B cell (primary cell): ENCODE results near the gene PRRX1. TPM values are rescaled to one million over a fixed set of nuclear protein-coding genes. Genes with fewer than 3 reads are reported as not detected.

ENCODE experiments used
- ATAC-seq: fragments of 200-7000 bp; cut with Tn5 transposase; one replicate; pipeline ENCODE4 v1.10.0; 2021; ENCODE audit warnings: low read depth, mild to moderate bottlenecking, moderate number of reproducible peaks, moderate library complexity
- CTCF ChIA-PET: fragments of 350-600 bp; sonication (Branson Sonifier 250); formaldehyde crosslinking; loops from one replicate; lab custom pipeline; 2021; ENCODE audit warnings: antibody characterized with exemption, inconsistent platforms; lab: Charles Lee
- POLR2A ChIA-PET: fragments of 350-600 bp; sonication (Branson Sonifier 250); formaldehyde crosslinking; loops from one replicate; lab custom pipeline; 2021; ENCODE audit warnings: antibody characterized with exemption; lab: Charles Lee
- DNase-seq: peaks from one replicate; pipeline ENCODE4 v3.0.0; 2013
- H2AFZ ChIP-seq: 2 replicates; pipeline ENCODE4 v1.6.1; 2012; ENCODE audit warnings: mild to moderate bottlenecking, low read depth, low read length; ENCODE audit not compliant: insufficient read depth, poor library complexity, severe bottlenecking
- H3K27ac ChIP-seq, 2 donors: 1 replicate in 1 of 2; 2 replicates in 1 of 2; pipeline ENCODE4 v1.5.1; 2012 to 2013; ENCODE audit warnings: low read length in 2 of 2, mild to moderate bottlenecking in 2 of 2, moderate library complexity in 1 of 2
- H3K27me3 ChIP-seq, 4 experiments: fragments of 200-600 bp in 1 of 4; sonication (generic) in 1 of 4; replicated peaks in 1 of 4; 1 replicate in 2 of 4; 2 replicates in 2 of 4; pipeline versions ENCODE4 v1.6.1 to v1.7.0; 2013 to 2016; ENCODE audit warnings: low read length in 3 of 4, mild to moderate bottlenecking in 2 of 4, mixed read lengths in 1 of 4, moderate library complexity in 1 of 4; ENCODE audit not compliant: insufficient read depth in 4 of 4, control insufficient read depth in 3 of 4; ENCODE audit errors: control extremely low read depth in 1 of 4
- H3K36me3 ChIP-seq, 2 experiments: replicated peaks in 1 of 2; 1 replicate in 1 of 2; 2 replicates in 1 of 2; pipeline versions ENCODE4 v1.6.1 to v1.7.1; 2013; ENCODE audit warnings: low read length in 1 of 2; ENCODE audit not compliant: insufficient read depth in 2 of 2, control insufficient read depth in 1 of 2; ENCODE audit errors: control extremely low read depth in 1 of 2, extremely low read depth in 1 of 2
- H3K4me1 ChIP-seq, 2 donors: fragments of 200-600 bp in 1 of 2; sonication (generic) in 1 of 2; 1 replicate in 1 of 2; 2 replicates in 1 of 2; pipeline versions ENCODE4 v1.5.1 to v1.6.1; 2013 to 2017; ENCODE audit warnings: low read length in 2 of 2; ENCODE audit not compliant: control insufficient read depth in 2 of 2, insufficient read depth in 2 of 2
- H3K4me2 ChIP-seq: replicated peaks from 2 replicates; pipeline ENCODE3; 2012; ENCODE audit warnings: mild to moderate bottlenecking, low read depth, low read length; ENCODE audit not compliant: poor library complexity, severe bottlenecking
- H3K4me3 ChIP-seq, 5 experiments: fragments of 200-600 bp in 1 of 5; sonication (generic) in 1 of 5; 1 replicate in 3 of 5; 2 replicates in 2 of 5; pipeline versions ENCODE4 v1.5.1 to v1.7.0; 2011 to 2016; ENCODE audit warnings: low read length in 4 of 5, mild to moderate bottlenecking in 4 of 5, low read depth in 2 of 5, control low read depth in 1 of 5, moderate library complexity in 1 of 5; ENCODE audit not compliant: insufficient read depth in 1 of 5; ENCODE audit errors: control extremely low read depth in 1 of 5, extremely low read depth in 1 of 5
- H3K79me2 ChIP-seq: fragments of 200-600 bp; sonication (generic); one replicate; pipeline ENCODE4 v1.6.0; 2016; ENCODE audit warnings: low read length; ENCODE audit not compliant: control insufficient read depth, insufficient read depth
- H3K9ac ChIP-seq: fragments of 200-600 bp; sonication (generic); 2 replicates; pipeline ENCODE4 v1.6.1; 2017; ENCODE audit warnings: mild to moderate bottlenecking, low read length, moderate library complexity
- H3K9me3 ChIP-seq, 3 donors: one replicate each; pipeline versions ENCODE4 v1.6.1 to v1.7.1; 2013; ENCODE audit warnings: low read length in 2 of 3; ENCODE audit not compliant: control insufficient read depth in 2 of 3, insufficient read depth in 1 of 3; ENCODE audit errors: control extremely low read depth in 1 of 3
- H4K20me1 ChIP-seq: 2 replicates; pipeline ENCODE4 v1.6.0; 2012; ENCODE audit warnings: mild to moderate bottlenecking, low read length; ENCODE audit not compliant: insufficient read depth, control insufficient read depth, poor library complexity, severe bottlenecking
- H3K27ac Mint-ChIP-seq: one replicate; pipeline ENCODE4 v1.8.0; 2021; ENCODE audit warnings: mixed read lengths
- H3K27me3 Mint-ChIP-seq: one replicate; pipeline ENCODE4 v1.8.0; 2021; ENCODE audit warnings: mixed read lengths
- H3K4me1 Mint-ChIP-seq: one replicate; pipeline ENCODE4 v1.8.0; 2021; ENCODE audit warnings: mixed read lengths
- H3K4me3 Mint-ChIP-seq: one replicate; pipeline ENCODE4 v1.8.0; 2021; ENCODE audit warnings: mixed read lengths
- H3K9me3 Mint-ChIP-seq: one replicate; pipeline ENCODE4 v1.8.0; 2022; ENCODE audit warnings: mixed read lengths; ENCODE audit not compliant: insufficient read depth
- EZH2 ChIP-seq: IDR thresholded peaks from 2 replicates; pipeline ENCODE4 v1.6.1; 2012; ENCODE audit warnings: borderline replicate concordance, low read depth, mild to moderate bottlenecking, moderate library complexity, low read length; ENCODE audit not compliant: insufficient read depth, poor library complexity, severe bottlenecking
- WGBS: methylation state at CpG from one replicate; pipeline ENCODE4 v1.1.5; 2013; ENCODE audit warnings: missing lambda C conversion rate; ENCODE audit not compliant: insufficient coverage; 5-methylcytosine and 5-hydroxymethylcytosine counted together
- intact Hi-C: fragments of 100-400 bp; cut with micrococcal nuclease; formaldehyde crosslinking; loops from one replicate; pipeline ENCODE4 v1.10.0; 2022
- polyA plus RNA-seq: library from polyadenylated mRNA; depleted of rRNA; stranded (reverse); fragments of >200 nt; gene quantifications from 2 replicates; pipeline ENCODE4 v1.2.3, GENCODE V29; 2012
- total RNA-seq, 2 donors: library from RNA; stranded (reverse); fragments of 120-200 nt in 1 of 2; gene quantifications; 1 replicate in 1 of 2; 2 replicates in 1 of 2; pipeline versions ENCODE4 v1.2.3 to v1.2.4, GENCODE V29; 2013 to 2022
- TF ChIP-seq, protein P1 (sequence below): fragments of 200-600 bp; IDR thresholded peaks from one replicate; pipeline ENCODE4 v1.8.0; 2022; ENCODE audit warnings: antibody characterized with exemption, mild to moderate bottlenecking

PRRX1 gene
- total and polyA plus RNA-seq, 2 donors (not counting 1 experiment from before 2014, with no cell fraction given): not detected

DNA sequence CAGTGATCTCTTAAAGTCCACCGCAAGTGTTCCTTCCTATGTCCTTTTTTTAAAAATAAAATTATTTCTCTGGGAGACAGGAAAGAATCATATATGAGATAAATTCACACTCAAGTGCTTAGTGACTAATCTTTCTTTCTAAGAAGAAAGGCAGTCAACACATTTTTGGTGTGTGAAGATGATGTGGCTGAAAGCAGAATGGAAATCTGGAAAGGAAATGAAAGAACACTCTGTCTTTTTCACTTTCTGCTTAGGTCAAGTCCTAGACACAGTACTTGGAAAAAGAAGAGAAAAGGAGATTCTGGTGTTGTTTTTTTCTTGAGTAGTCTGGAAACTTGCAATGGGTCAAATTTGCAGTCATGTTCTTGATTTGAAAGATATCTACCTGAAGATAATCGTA lies 45.5 kb upstream of the PRRX1 start:
- Histone ChIP-seq H3K27me3 (peaks cover 0 to 4% (median 0%) of the 10 kb centered on the region in 4 experiments), H3K4me3 (no peak overlapping the region), H2AFZ (no peak overlapping the region), H3K9ac (no peak overlapping the region), H4K20me1 (no peaks in the 10 kb centered on the region), H3K27ac (no peak overlapping the region), H3K79me2 (no peaks in the 10 kb centered on the region), H3K4me2 (no peak overlapping the region), H3K36me3 (no peaks in the 10 kb centered on the region), H3K9me3 (peaks cover 0 to 4% (median 0%) of the 10 kb centered on the region in 3 donors), H3K4me1 (no peaks in the 10 kb centered on the region)
- no peak for TF ChIP-seq EZH2
- TF ChIP-seq, protein P1, sequence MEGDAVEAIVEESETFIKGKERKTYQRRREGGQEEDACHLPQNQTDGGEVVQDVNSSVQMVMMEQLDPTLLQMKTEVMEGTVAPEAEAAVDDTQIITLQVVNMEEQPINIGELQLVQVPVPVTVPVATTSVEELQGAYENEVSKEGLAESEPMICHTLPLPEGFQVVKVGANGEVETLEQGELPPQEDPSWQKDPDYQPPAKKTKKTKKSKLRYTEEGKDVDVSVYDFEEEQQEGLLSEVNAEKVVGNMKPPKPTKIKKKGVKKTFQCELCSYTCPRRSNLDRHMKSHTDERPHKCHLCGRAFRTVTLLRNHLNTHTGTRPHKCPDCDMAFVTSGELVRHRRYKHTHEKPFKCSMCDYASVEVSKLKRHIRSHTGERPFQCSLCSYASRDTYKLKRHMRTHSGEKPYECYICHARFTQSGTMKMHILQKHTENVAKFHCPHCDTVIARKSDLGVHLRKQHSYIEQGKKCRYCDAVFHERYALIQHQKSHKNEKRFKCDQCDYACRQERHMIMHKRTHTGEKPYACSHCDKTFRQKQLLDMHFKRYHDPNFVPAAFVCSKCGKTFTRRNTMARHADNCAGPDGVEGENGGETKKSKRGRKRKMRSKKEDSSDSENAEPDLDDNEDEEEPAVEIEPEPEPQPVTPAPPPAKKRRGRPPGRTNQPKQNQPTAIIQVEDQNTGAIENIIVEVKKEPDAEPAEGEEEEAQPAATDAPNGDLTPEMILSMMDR: no peak
- no peak for DNase-seq
- no peaks in the 10 kb centered on the region for H3K4me1 Mint-ChIP-seq
- H3K27me3 Mint-ChIP-seq: no peaks in the 10 kb centered on the region
- ATAC-seq: no peak
- intact Hi-C loops: no loop called here
- H3K9me3 Mint-ChIP-seq: no peaks in the 10 kb centered on the region
- no peak overlapping the region for H3K4me3 Mint-ChIP-seq
- no peak overlapping the region for H3K27ac Mint-ChIP-seq
- no CpG with 5 or more reads among the region's 2 CpGs for WGBS
- POLR2A ChIA-PET: no interaction called here
- CTCF ChIA-PET: no interaction called here

DNA sequence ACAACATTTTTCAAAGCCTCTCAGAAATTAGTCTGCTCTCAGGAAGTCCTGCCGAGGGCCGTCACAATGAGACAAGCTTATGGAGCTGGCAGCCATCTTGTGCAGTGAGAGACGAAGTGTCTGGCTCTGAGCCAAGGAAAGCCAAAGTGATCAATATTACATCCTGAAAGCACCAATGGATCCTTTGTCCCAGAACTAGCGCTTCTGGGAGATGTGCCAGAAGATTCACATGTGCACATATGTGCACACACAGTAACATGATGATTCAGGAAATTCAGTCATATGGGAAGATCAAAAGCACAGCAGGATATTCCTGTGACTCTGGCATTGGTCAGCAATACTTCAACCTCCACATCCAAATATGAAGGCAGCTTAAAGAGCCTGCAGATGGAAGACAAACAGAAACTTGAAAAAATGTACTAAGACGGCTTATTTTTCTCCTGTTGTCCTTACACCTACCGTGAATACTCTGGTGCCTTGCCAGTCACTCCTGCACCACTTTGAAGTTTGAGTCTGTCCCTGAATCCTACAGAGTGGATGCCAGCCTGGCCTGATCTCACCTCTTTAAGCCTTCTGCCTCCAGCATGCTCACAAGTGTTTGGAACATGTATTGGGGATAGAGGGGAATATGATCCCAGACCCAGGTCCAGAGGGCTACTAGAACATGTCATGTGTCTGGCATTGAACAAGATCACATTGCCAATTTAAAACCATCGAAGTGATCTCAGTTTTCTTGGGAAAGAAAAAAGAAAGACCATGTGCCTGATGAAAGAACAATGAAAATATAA lies 44.5 kb upstream of the PRRX1 start:
- ATAC-seq (no peak), DNase-seq (no peak)
- no peaks in the 10 kb centered on the region for H4K20me1 ChIP-seq
- no peak overlapping the region for H3K27ac Mint-ChIP-seq
- H3K9me3 ChIP-seq: peaks cover 0 to 2% (median 0%) of the 10 kb centered on the region in 3 donors
- H3K4me2 ChIP-seq: no peak overlapping the region
- no peaks in the 10 kb centered on the region for H3K79me2 ChIP-seq
- no peaks in the 10 kb centered on the region for H3K4me1 ChIP-seq
- 83% methylated on average over 6 of the region's 7 CpGs for WGBS
- no peaks in the 10 kb centered on the region for H3K36me3 ChIP-seq
- no peak for TF ChIP-seq EZH2
- TF ChIP-seq, protein P1: no peak
- no peak overlapping the region for H3K4me3 ChIP-seq
- POLR2A ChIA-PET: no interaction called here
- H3K4me3 Mint-ChIP-seq: no peak overlapping the region
- intact Hi-C loops: no loop called here
- no peaks in the 10 kb centered on the region for H3K27me3 Mint-ChIP-seq
- H2AFZ ChIP-seq: no peak overlapping the region
- H3K9me3 Mint-ChIP-seq: no peaks in the 10 kb centered on the region
- no peak overlapping the region for H3K9ac ChIP-seq
- CTCF ChIA-PET: no interaction called here
- H3K27me3 ChIP-seq: no peaks in the 10 kb centered on the region
- no peaks in the 10 kb centered on the region for H3K4me1 Mint-ChIP-seq
- no peak overlapping the region for H3K27ac ChIP-seq
